ENCODE results near the gene TMEM126A.

DNA sequence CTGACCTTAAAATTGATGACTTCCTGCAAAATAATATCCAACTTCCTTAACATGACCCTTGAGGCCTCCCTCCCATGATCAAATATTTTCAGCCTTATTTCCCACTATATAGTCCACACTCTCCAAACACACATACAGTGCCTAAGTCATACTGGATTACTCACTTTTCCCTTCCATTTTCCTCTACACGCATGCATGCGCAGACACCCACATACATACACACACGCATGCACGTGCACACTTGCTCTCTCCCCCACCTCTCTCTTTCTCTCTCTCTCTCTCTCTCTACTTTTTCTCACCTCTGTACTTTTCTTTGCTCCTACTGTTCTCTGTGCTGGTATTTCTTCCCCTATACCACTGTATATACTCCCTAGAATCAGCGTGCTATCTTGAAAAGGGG lies 48.7 kb upstream of the TMEM126A start:
- TF ChIP-seq RAD21 (IDR thresholded peaks at IDR 0.05) (no peak), GABPA (IDR thresholded peaks at IDR 0.05 in 1 of 2, conservative IDR thresholded peaks at IDR 0.05 in 1 of 2) (no peak)
- TF ChIP-seq, protein P1, sequence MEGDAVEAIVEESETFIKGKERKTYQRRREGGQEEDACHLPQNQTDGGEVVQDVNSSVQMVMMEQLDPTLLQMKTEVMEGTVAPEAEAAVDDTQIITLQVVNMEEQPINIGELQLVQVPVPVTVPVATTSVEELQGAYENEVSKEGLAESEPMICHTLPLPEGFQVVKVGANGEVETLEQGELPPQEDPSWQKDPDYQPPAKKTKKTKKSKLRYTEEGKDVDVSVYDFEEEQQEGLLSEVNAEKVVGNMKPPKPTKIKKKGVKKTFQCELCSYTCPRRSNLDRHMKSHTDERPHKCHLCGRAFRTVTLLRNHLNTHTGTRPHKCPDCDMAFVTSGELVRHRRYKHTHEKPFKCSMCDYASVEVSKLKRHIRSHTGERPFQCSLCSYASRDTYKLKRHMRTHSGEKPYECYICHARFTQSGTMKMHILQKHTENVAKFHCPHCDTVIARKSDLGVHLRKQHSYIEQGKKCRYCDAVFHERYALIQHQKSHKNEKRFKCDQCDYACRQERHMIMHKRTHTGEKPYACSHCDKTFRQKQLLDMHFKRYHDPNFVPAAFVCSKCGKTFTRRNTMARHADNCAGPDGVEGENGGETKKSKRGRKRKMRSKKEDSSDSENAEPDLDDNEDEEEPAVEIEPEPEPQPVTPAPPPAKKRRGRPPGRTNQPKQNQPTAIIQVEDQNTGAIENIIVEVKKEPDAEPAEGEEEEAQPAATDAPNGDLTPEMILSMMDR (IDR thresholded peaks at IDR 0.05; ENCODE audit: low read depth, low read length, missing input control) = no peak

Data from liver (tissue), 3 donors.